Heart left ventricle (tissue), 13 donors: ENCODE data around the gene GFRA4.

Experiments used
- POLR2A ChIP-seq, 2 donors: fragments of 450-650 bp; IDR thresholded peaks; one replicate each; pipeline ENCODE4 v1.6.1; 2017; ENCODE audit warnings: antibody characterized with exemption in 2 of 2, mild to moderate bottlenecking in 2 of 2, moderate library complexity in 2 of 2
- TF ChIP-seq, protein P1 (sequence below), 12 donors: fragments of 200-600 bp; sonication (generic) in 4 of 12; IDR thresholded peaks; one replicate each; pipeline versions ENCODE4 v1.5.0 to v1.8.0; 2018 to 2022; ENCODE audit warnings: antibody characterized with exemption in 12 of 12, mild to moderate bottlenecking in 5 of 12
- donor health status: ischemic (EF 13 %, LVEDD 7.1; RV severe dilation, severe dysfunction).
- donor health status: DM: no; HTN: yes; CAD: no.
- donor health status: DM: no; HTN: no; CAD: no.
- donor health status: ischemic (EF 25% LVEDD 6.9; RV normal size, moderate dysfunction).
- donor health status: ischemic (EF 25% LVEDD 5.7; RV mildly dilated, moderate dysfunction).
- donor health status: ischemic (EF 35%, LVEDD 5.7; RV mildly dilated, moderate dysfunction).
- donor health status: nonischemic (EF 11% LVEDD 7.7; RV severe dilation, severe dysfunction).
- donor health status: DM: yes; HTN: yes; CAD: no.
- donor health status: PGD.
- donor health status: ischemic (EF 29% LVEDD 5.4; RV normal size, mild dysfunction).
- donor health status: nonischemic (EF 23%, LVEDD 6.1; RV moderate dilation, normal function).

DNA sequence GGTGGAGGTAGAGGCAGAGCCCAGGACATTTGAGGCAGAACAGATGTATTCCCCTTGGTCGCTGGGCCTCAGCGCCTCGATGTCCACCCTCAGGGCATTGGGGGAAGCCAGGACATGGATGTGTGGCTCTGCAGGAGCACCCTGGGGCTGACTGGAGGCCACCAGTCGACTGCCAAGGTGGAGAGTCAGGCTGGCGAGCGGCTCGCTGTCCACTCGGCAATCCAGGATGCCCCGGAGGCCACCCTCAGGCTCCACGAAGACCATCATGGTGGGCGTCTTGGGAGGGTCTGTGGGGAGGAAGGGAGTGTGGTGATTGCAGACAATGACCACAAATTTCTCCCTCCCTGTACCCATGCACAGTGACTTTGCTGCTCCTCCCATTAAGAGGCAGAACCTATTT, 26.8 kb upstream of the GFRA4 start:
- TF ChIP-seq, protein P1, sequence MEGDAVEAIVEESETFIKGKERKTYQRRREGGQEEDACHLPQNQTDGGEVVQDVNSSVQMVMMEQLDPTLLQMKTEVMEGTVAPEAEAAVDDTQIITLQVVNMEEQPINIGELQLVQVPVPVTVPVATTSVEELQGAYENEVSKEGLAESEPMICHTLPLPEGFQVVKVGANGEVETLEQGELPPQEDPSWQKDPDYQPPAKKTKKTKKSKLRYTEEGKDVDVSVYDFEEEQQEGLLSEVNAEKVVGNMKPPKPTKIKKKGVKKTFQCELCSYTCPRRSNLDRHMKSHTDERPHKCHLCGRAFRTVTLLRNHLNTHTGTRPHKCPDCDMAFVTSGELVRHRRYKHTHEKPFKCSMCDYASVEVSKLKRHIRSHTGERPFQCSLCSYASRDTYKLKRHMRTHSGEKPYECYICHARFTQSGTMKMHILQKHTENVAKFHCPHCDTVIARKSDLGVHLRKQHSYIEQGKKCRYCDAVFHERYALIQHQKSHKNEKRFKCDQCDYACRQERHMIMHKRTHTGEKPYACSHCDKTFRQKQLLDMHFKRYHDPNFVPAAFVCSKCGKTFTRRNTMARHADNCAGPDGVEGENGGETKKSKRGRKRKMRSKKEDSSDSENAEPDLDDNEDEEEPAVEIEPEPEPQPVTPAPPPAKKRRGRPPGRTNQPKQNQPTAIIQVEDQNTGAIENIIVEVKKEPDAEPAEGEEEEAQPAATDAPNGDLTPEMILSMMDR (IDR thresholded peaks at IDR 0.05), result no peak
- TF ChIP-seq POLR2A (IDR thresholded peaks at IDR 0.05), result no peak
